Panc1 (cell line): ENCODE data around the gene TAF1A. TPM values are rescaled to one million over a fixed set of nuclear protein-coding genes. Genes with fewer than 3 reads are reported as not detected.

ENCODE experiments used
- ATAC-seq: fragments of 200-7000 bp; cut with Tn5 transposase; 2 replicates; pipeline ENCODE4 v1.9.1; 2020; ENCODE audit warnings: mild to moderate bottlenecking, moderate library complexity
- BruUV-seq: library from RNA; stranded (reverse); fragments of 400-500 nt; replicated peaks from 2 replicates; lab custom pipeline; 2021; lab: Mats Ljungman, UMichigan
- CTCF ChIA-PET: fragments of 300-600 bp; sonication (Branson Sonifier 250); formaldehyde crosslinking; loops from one replicate; lab custom pipeline; 2022; ENCODE audit warnings: antibody characterized with exemption; lab: Charles Lee
- POLR2A ChIA-PET: fragments of 300-600 bp; sonication (Branson Sonifier 250); formaldehyde crosslinking; loops from one replicate; lab custom pipeline; 2022; ENCODE audit warnings: antibody characterized with exemption; lab: Charles Lee
- DNase-seq: peaks from one replicate; pipeline ENCODE4 v3.0.0-alpha.2; 2010; ENCODE audit warnings: low read depth, low spot score
- H3K27ac ChIP-seq: 2 replicates; pipeline ENCODE4 v1.5.1; 2011; ENCODE audit warnings: mild to moderate bottlenecking, low read length, inconsistent platforms
- H3K27me3 ChIP-seq: fragments of 200-500 bp; sonication (Bioruptor generic); 2 replicates; pipeline ENCODE4 v1.6.0; 2014; ENCODE audit warnings: low read length, inconsistent platforms; ENCODE audit not compliant: control insufficient read depth, insufficient read depth
- H3K36me3 ChIP-seq: fragments of 200-500 bp; sonication (Bioruptor generic); 2 replicates; pipeline ENCODE4 v1.5.1; 2014; ENCODE audit warnings: inconsistent platforms, mild to moderate bottlenecking, low read length, moderate library complexity; ENCODE audit not compliant: control insufficient read depth, insufficient read depth
- H3K4me1 ChIP-seq: 2 replicates; pipeline ENCODE4 v1.5.1; 2011; ENCODE audit warnings: inconsistent platforms, mild to moderate bottlenecking, low read length, moderate library complexity; ENCODE audit not compliant: control insufficient read depth, insufficient read depth
- H3K4me3 ChIP-seq, 2 experiments: 2 replicates each; pipeline ENCODE4 v1.5.1; 2011 to 2012; ENCODE audit warnings: low read depth in 2 of 2, low read length in 2 of 2, mild to moderate bottlenecking in 2 of 2, inconsistent platforms in 1 of 2, moderate library complexity in 1 of 2
- H3K9me3 ChIP-seq: fragments of 200-500 bp; sonication (Bioruptor generic); 2 replicates; pipeline ENCODE4 v1.5.1; 2014; ENCODE audit warnings: low read depth, mild to moderate bottlenecking, inconsistent platforms, low read length, moderate library complexity; ENCODE audit not compliant: control insufficient read depth, insufficient read depth
- CTCF ChIP-seq: fragments of 450-650 bp; IDR thresholded peaks from 2 replicates; pipeline ENCODE4 v1.5.1; 2017; ENCODE audit warnings: mild to moderate bottlenecking
- POLR2AphosphoS5 ChIP-seq: IDR thresholded peaks from 2 replicates; pipeline ENCODE4 v1.6.1; 2012; ENCODE audit warnings: mild to moderate bottlenecking, low read depth, low read length, moderate library complexity
- REST ChIP-seq, 2 experiments: IDR thresholded peaks; 2 replicates each; pipeline ENCODE4 v1.6.1; 2011 to 2012; ENCODE audit warnings: low read depth in 2 of 2, control low read depth in 1 of 2, low read length in 1 of 2, mild to moderate bottlenecking in 1 of 2, moderate library complexity in 1 of 2; ENCODE audit not compliant: insufficient read depth in 1 of 2
- SIN3A ChIP-seq: IDR thresholded peaks from 2 replicates; pipeline ENCODE4 v1.6.1; 2012; ENCODE audit warnings: low read depth, mild to moderate bottlenecking, low read length, moderate library complexity, borderline replicate concordance; ENCODE audit not compliant: insufficient read depth
- TCF7L2 ChIP-seq: IDR thresholded peaks from 2 replicates; pipeline ENCODE4 v1.6.1; 2011; ENCODE audit warnings: mild to moderate bottlenecking, low read depth, low read length, inconsistent platforms
- in situ Hi-C: cut with HindIII; loops from 2 replicates; pipeline ENCODE4 v1.10.0; 2016; ENCODE audit warnings: low sequenced_read_pairs, low pct_unique_long_range_greater_than_20kb
- intact Hi-C: fragments of 100-400 bp; cut with micrococcal nuclease; formaldehyde crosslinking; loops from one replicate; pipeline ENCODE4 v1.10.0; 2022; ENCODE audit not compliant: unreplicated experiment
- total RNA-seq: library from RNA; stranded (reverse); gene quantifications from one replicate; pipeline ENCODE4 v1.2.1, GENCODE V29; 2021; ENCODE audit not compliant: unreplicated experiment

The TAF1A gene
- total RNA-seq, 1 experiment from 2014 or later: 11.6 TPM

- no peak overlapping the region for H3K4me3 ChIP-seq
- ChIA-PET POLR2A (no interaction called here), CTCF (no interaction called here)
- H3K9me3 ChIP-seq: no peaks in the 10 kb centered on the region
- BruUV-seq: no TSS peak
- intact Hi-C loops (no loop called here), in situ Hi-C loops (loop anchor here (5.0 kb wide), 1 partner anchor 35 kb away; no protein-coding TSS in a partner anchor)
- H3K27me3 ChIP-seq: no peaks in the 10 kb centered on the region
- H3K36me3 ChIP-seq: peaks cover 29% of the 10 kb centered on the region
- H3K27ac ChIP-seq: no peak overlapping the region
- ATAC-seq (no peak), DNase-seq (no peak)
- TF ChIP-seq TCF7L2 (no peak), POLR2AphosphoS5 (no peak), SIN3A (no peak), REST (IDR thresholded peaks at IDR 0.05; ENCODE audit: insufficient read depth in 1 of 2, low read depth in 2 of 2, low read length in 1 of 2) (no peak), CTCF (no peak)
- H3K4me1 ChIP-seq: peaks cover 32% of the 10 kb centered on the region
These were observed 2.9 kb downstream of the TAF1A start for GRCh38 chr1:222586842-222587241.

- Histone ChIP-seq H3K4me3 (no peak overlapping the region), H3K4me1 (peaks cover 27% of the 10 kb centered on the region), H3K36me3 (peaks cover 29% of the 10 kb centered on the region), H3K27ac (0 out of 2 replicates have a peak overlapping the region, but pooled peaks have one; percentile 53), H3K9me3 (no peaks in the 10 kb centered on the region), H3K27me3 (no peaks in the 10 kb centered on the region)
- DNase-seq (no peak), ATAC-seq (no peak)
- ChIA-PET POLR2A (no interaction called here), CTCF (no interaction called here)
- in situ Hi-C loops: no loop called here
- intact Hi-C loops: no loop called here
- TF ChIP-seq REST (IDR thresholded peaks at IDR 0.05; ENCODE audit: insufficient read depth in 1 of 2, low read depth in 2 of 2, low read length in 1 of 2) (no peak), POLR2AphosphoS5 (no peak), CTCF (no peak), SIN3A (no peak), TCF7L2 (no peak)
- no TSS peak for BruUV-seq
These were observed 6.7 kb downstream of the TAF1A start for GRCh38 chr1:222583079-222583478.
